CD14-positive monocyte (primary cell): ENCODE measurements around the gene CAV2. TPM values are rescaled to one million over a fixed set of nuclear protein-coding genes. Genes with fewer than 3 reads are reported as not detected.

Experiments used
- DNase-seq, 3 donors: peaks; one replicate each; pipeline ENCODE4 v3.0.0-alpha.2; 2011 to 2022
- H2AFZ ChIP-seq: 2 replicates; pipeline ENCODE4 v1.6.0; 2012; ENCODE audit warnings: mild to moderate bottlenecking, low read depth, low read length, inconsistent platforms; ENCODE audit not compliant: insufficient read depth, poor library complexity, severe bottlenecking
- H3K27ac ChIP-seq, 2 donors: 1 replicate in 1 of 2; 2 replicates in 1 of 2; pipeline ENCODE4 v1.5.1; 2012 to 2013; ENCODE audit warnings: low read length in 2 of 2, control low read depth in 1 of 2, inconsistent platforms in 1 of 2, low read depth in 1 of 2, mild to moderate bottlenecking in 1 of 2
- H3K27me3 ChIP-seq, 2 donors: one replicate each; pipeline versions ENCODE4 v1.6.0 to v1.6.1; 2011 to 2013; ENCODE audit warnings: low read length in 2 of 2; ENCODE audit not compliant: control insufficient read depth in 2 of 2, insufficient read depth in 2 of 2
- H3K36me3 ChIP-seq, 2 donors: replicated peaks in 1 of 2; 1 replicate in 1 of 2; 2 replicates in 1 of 2; pipeline versions ENCODE4 v1.5.1 to v1.6.1; 2012 to 2013; ENCODE audit warnings: low read length in 2 of 2, control low read depth in 1 of 2, inconsistent platforms in 1 of 2, mild to moderate bottlenecking in 1 of 2; ENCODE audit not compliant: insufficient read depth in 2 of 2, control insufficient read depth in 1 of 2
- H3K4me1 ChIP-seq, 2 donors: 1 replicate in 1 of 2; 2 replicates in 1 of 2; pipeline versions ENCODE4 v1.5.1 to v1.6.1; 2012 to 2013; ENCODE audit warnings: low read length in 2 of 2, control low read depth in 1 of 2, inconsistent platforms in 1 of 2, mild to moderate bottlenecking in 1 of 2, moderate library complexity in 1 of 2; ENCODE audit not compliant: insufficient read depth in 2 of 2, control insufficient read depth in 1 of 2
- H3K4me2 ChIP-seq: replicated peaks from 2 replicates; pipeline ENCODE3; 2012; ENCODE audit warnings: low read length, moderate library complexity, mild to moderate bottlenecking; ENCODE audit not compliant: poor library complexity, severe bottlenecking; ENCODE audit errors: extremely low read depth
- H3K4me3 ChIP-seq, 3 experiments: fragments of 200-600 bp in 1 of 3; sonication (generic) in 1 of 3; replicated peaks in 1 of 3; 1 replicate in 2 of 3; 2 replicates in 1 of 3; pipeline ENCODE4 v1.5.1; 2011 to 2013; ENCODE audit warnings: low read length in 3 of 3, mild to moderate bottlenecking in 3 of 3, control low read depth in 2 of 3, low read depth in 2 of 3, inconsistent platforms in 1 of 3, moderate library complexity in 1 of 3
- H3K79me2 ChIP-seq: 2 replicates; pipeline ENCODE4 v1.6.0; 2012; ENCODE audit warnings: mild to moderate bottlenecking, control low read depth, inconsistent platforms, low read length, moderate library complexity; ENCODE audit not compliant: insufficient read depth
- H3K9ac ChIP-seq: 2 replicates; pipeline ENCODE4 v1.6.0; 2017; ENCODE audit warnings: low read length, mild to moderate bottlenecking; ENCODE audit not compliant: insufficient read depth, poor library complexity, severe bottlenecking
- H3K9me3 ChIP-seq, 2 donors: replicated peaks in 1 of 2; 1 replicate in 1 of 2; 2 replicates in 1 of 2; pipeline versions ENCODE4 v1.5.1 to v1.6.1; 2012 to 2013; ENCODE audit warnings: low read length in 2 of 2, control low read depth in 1 of 2; ENCODE audit not compliant: control insufficient read depth in 1 of 2, insufficient read depth in 1 of 2
- H4K20me1 ChIP-seq: 2 replicates; pipeline ENCODE4 v1.6.0; 2012; ENCODE audit warnings: mild to moderate bottlenecking, low read length, control low read depth, moderate library complexity; ENCODE audit not compliant: insufficient read depth
- H3K27ac Mint-ChIP-seq, 7 donors: one replicate each; pipeline ENCODE4 v1.8.0; 2020; ENCODE audit warnings: mild to moderate bottlenecking in 7 of 7, mixed read lengths in 7 of 7, moderate library complexity in 6 of 7, inconsistent platforms in 2 of 7
- H3K27me3 Mint-ChIP-seq, 3 donors: one replicate each; pipeline ENCODE4 v1.8.0; 2021 to 2022; ENCODE audit warnings: low read depth in 3 of 3, mild to moderate bottlenecking in 3 of 3, mixed read lengths in 3 of 3, moderate library complexity in 3 of 3, inconsistent platforms in 1 of 3
- H3K36me3 Mint-ChIP-seq, 2 donors: one replicate each; pipeline ENCODE4 v1.8.0; 2020; ENCODE audit warnings: mixed read lengths in 2 of 2, inconsistent platforms in 1 of 2, mild to moderate bottlenecking in 1 of 2
- H3K4me1 Mint-ChIP-seq: one replicate; pipeline ENCODE4 v1.8.0; 2020; ENCODE audit warnings: mild to moderate bottlenecking, mixed read lengths
- H3K4me3 Mint-ChIP-seq, 2 donors: one replicate each; pipeline ENCODE4 v1.8.0; 2020; ENCODE audit warnings: mild to moderate bottlenecking in 2 of 2, mixed read lengths in 2 of 2, moderate library complexity in 1 of 2
- H3K9me3 Mint-ChIP-seq, 7 donors: one replicate each; pipeline ENCODE4 v1.8.0; 2020 to 2022; ENCODE audit warnings: mixed read lengths in 7 of 7, mild to moderate bottlenecking in 6 of 7, moderate library complexity in 6 of 7, inconsistent platforms in 2 of 7
- CTCF ChIP-seq: fragments of 200-600 bp; IDR thresholded peaks from one replicate; pipeline ENCODE4 v1.8.0; 2022; ENCODE audit warnings: antibody characterized with exemption, mild to moderate bottlenecking
- WGBS: methylation state at CpG from one replicate; pipeline ENCODE4 v1.1.5; 2013; ENCODE audit warnings: missing lambda C conversion rate; ENCODE audit not compliant: insufficient coverage; 5-methylcytosine and 5-hydroxymethylcytosine counted together
- intact Hi-C, 2 donors: fragments of 100-400 bp; cut with micrococcal nuclease; formaldehyde crosslinking; loops; one replicate each; pipeline versions ENCODE4 v1.15.0 to v1.15.1; 2023
- polyA plus RNA-seq, 3 donors: library from polyadenylated mRNA; depleted of rRNA in 1 of 3; unstranded in 2 of 3; stranded (reverse) in 1 of 3; fragments of 300-500 nt in 2 of 3; fragments of >200 nt in 1 of 3; fragmentation: Illumina TruSeq in 2 of 3; gene quantifications; 1 replicate in 2 of 3; 2 replicates in 1 of 3; pipeline ENCODE4 v1.2.3, GENCODE V29; 2012 to 2021

CAV2 gene
- polyA plus RNA-seq, 3 donors, result 0.19 TPM; not detected in 2

- H3K27ac Mint-ChIP-seq, result no peak overlapping the region
- Histone ChIP-seq H3K4me3 (no peak overlapping the region), H2AFZ (no peak overlapping the region), H3K4me1 (peaks cover 12 to 14% of the 10 kb centered on the region in 2 donors), H3K9me3 (peaks cover 0 to 9% of the 10 kb centered on the region in 2 donors), H3K36me3 (no peaks in the 10 kb centered on the region), H3K27me3 (peaks cover 22 to 34% of the 10 kb centered on the region in 2 donors), H3K27ac (no peak overlapping the region), H3K79me2 (no peaks in the 10 kb centered on the region), H3K4me2 (no peak overlapping the region), H3K9ac (no peak overlapping the region), H4K20me1 (no peaks in the 10 kb centered on the region)
- no peak overlapping the region for H3K4me3 Mint-ChIP-seq
- H3K27me3 Mint-ChIP-seq, result peaks cover 27 to 41% (median 28%) of the 10 kb centered on the region in 3 donors
- TF ChIP-seq CTCF, result no peak
- WGBS, result no CpG with 5 or more reads among the region's 1 CpG
- DNase-seq, result no peak
- intact Hi-C loops, result no loop called here
- peaks cover 0 to 10% (median 2%) of the 10 kb centered on the region in 7 donors for H3K9me3 Mint-ChIP-seq
- H3K4me1 Mint-ChIP-seq, result peaks cover 9% of the 10 kb centered on the region
- peaks cover 1 to 9% of the 10 kb centered on the region in 2 donors for H3K36me3 Mint-ChIP-seq
Measured at GRCh38 chr7:116495736-116496135, 3.8 kb upstream of the CAV2 start.

GRCh38 chr7:116496653-116497052 is 2.9 kb upstream of the CAV2 start:
- H4K20me1 ChIP-seq, result no peaks in the 10 kb centered on the region
- H2AFZ ChIP-seq, result no peak overlapping the region
- Mint-ChIP-seq H3K9me3 (peaks cover 0 to 11% (median 3%) of the 10 kb centered on the region in 7 donors), H3K4me3 (no peak overlapping the region), H3K27me3 (peaks cover 36 to 48% (median 38%) of the 10 kb centered on the region in 3 donors), H3K4me1 (peaks cover 9% of the 10 kb centered on the region), H3K36me3 (peaks cover 3 to 14% of the 10 kb centered on the region in 2 donors), H3K27ac (no peak overlapping the region)
- no peaks in the 10 kb centered on the region for H3K36me3 ChIP-seq
- no CpG with 5 or more reads among the region's 6 CpGs for WGBS
- H3K4me3 ChIP-seq, result no peak overlapping the region
- peaks cover 0 to 10% of the 10 kb centered on the region in 2 donors for H3K9me3 ChIP-seq
- intact Hi-C loops, result no loop called here
- no peak for DNase-seq
- no peak overlapping the region for H3K4me2 ChIP-seq
- H3K4me1 ChIP-seq, result peaks cover 12 to 14% of the 10 kb centered on the region in 2 donors
- peaks cover 31 to 43% of the 10 kb centered on the region in 2 donors for H3K27me3 ChIP-seq
- H3K79me2 ChIP-seq, result no peaks in the 10 kb centered on the region
- TF ChIP-seq CTCF, result no peak
- no peak overlapping the region for H3K27ac ChIP-seq
- H3K9ac ChIP-seq, result no peak overlapping the region
